HG02642 (cell line): Measurements from ENCODE around the gene E2F2.

Source experiments
- ATAC-seq: cut with Tn5 transposase; IDR thresholded peaks from one replicate; pipeline ENCODE4 v1.9.1; 2021; ENCODE audit warnings: mild to moderate bottlenecking; ENCODE audit not compliant: unreplicated experiment, poor library complexity

Gene E2F2

DNA sequence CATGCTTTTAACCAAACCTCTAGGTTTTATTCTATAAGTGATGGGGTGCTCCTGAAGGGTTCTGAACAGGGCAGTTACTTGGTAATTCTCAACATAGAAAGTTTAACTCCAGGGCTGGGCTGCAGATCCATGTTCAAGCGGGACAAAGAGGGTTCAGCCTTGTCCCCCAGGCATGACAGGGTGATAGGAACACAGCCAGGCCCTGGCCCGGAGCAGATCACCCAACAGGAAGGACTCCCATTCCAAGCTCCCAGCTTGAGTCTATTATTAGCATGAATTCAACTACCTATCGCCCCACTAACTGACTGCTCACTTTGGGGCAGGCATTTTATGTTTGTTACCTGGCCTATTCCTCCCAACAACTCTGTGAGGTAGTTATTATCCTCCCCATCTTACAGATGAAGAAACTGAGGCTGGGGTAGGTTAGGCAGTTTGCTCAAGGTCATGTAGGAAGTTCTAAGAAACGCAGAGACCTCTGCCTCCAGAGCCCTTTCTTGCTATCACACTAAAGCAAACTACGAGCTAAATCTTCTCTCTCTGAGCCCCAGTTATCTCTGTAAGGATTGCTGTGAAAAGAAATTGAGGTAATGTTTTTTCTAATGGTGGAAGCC, 61.6 kb downstream of the E2F2 start:
- no peak for ATAC-seq

DNA sequence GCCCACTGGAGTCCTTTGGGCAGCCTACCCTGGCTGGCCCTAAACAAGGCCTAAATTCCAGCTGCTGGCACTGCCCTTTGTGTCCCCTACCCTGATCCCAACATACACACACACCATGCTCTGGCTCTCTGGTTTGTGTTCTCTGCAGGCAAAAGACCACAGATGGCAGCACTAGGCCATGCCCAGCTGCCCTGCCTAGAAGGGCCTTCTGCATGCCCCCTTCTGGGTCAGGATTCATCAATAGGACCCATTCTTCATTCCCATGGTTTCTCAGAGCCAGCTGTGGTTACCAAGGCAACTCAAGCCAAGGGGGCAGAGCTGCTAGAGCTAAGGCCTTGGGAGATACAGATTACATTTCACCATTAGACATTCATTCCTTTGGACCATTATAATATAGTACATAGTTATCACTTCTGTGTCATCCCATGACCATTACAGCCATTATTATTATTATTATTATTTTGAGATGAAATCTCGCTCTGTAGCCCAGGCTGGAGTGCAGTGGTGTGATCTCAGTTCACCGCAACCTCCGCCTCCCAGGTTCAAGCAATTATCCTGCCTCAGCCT, 64.5 kb downstream of the E2F2 start:
- ATAC-seq: no peak

DNA sequence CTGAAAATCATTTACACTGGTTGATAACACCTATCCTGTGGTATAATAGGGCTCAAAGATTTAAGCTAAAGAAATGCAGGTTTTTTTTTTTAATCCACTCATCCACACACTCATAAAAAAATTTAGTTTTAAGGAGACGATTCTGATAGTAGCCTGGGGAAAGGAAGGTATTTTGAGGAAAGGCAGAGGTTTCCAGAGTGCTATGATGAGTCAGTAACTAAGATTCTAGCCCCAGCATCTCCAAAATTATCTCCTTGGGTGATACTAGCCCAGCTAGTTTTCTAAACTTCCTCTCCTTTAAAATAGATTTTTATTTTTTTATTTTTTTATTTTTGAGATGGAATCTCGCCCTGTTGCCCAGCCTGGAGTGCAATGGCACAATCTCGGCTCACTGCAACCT, 67.7 kb downstream of the E2F2 start:
- ATAC-seq: no peak

DNA sequence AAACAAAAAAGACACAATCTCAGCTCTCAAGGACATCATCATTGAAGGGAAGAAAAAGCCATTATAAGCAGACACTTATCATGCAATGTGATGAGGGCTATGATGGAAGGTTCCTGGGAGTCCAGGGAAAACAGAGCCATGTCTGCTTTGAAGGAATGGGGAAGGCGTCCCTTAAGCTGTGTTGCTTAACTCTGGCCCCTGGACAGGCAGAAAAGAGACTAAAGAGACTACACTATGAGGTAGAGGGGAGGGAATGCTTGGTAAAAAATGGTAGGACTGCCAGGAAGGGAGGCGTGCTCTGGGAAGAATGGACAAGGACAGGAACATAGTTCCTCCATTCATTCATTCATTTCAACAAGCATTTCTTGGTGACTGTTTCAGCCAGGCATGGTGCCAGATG, 68.3 kb downstream of the E2F2 start:
- no peak for ATAC-seq

DNA sequence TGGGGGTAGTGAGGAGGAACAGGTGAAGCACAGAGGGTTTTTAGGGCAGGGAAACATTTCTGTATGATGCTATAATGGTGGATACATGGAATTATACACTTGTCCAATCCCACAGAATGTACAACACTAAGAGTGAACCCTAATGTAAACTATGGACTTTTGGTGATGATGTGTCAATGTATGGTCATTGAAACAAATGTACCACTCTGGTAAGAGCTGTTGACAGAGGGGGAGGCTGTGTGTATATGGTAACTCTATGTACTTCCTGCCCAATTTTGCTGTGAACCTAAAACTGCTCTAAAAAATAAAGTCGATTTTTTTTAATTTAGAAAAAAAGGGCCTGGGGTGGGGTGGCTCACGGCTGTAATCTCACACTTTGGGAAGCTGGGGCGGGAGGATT, 70.0 kb downstream of the E2F2 start:
- no peak for ATAC-seq

DNA sequence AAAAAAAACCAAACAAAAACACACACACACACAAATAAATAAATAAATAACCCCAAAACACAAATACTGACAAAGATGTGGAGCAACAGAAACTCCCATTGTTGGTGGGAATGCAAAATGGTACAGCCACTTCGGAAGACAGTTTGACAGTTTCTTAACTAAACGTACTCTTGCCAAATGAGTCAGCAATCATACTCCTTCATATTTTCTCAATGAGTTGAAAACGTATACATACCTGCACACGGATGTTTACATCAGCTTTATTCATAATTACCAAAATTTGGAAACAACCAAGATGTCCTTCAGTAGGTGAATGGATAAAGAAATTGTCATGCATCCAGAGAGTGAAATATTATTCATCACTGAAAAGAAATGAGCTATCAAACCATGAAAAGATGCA, 70.5 kb downstream of the E2F2 start:
- no peak for ATAC-seq

DNA sequence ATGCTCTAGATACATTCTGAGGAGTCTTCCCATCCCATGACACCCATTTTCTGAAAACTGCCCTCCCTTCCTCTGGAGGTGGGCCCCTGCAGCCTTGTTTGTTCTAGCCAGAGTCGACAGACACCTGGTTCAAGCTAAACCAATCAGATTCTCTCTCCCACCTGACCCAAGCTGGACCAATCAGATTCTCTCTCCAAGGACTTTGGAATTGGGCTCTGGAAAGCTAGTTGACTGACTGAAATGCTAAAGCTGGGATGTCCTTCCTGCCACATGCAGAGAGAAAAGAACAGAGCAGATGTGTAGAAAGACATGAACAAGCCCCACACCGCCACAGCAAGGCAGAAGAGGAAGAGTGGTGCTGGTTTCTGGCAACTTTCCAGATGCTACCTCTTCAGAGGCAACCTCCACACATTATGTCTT, 71.7 kb downstream of the E2F2 start:
- no peak for ATAC-seq
